NCI-H446 (cell line): ENCODE results near the gene MBNL2.

Experiments used
- DNase-seq, 2 experiments: peaks; one replicate each; lab custom pipeline; 2025; lab: John Stamatoyannopoulos, UW

MBNL2 gene

DNA sequence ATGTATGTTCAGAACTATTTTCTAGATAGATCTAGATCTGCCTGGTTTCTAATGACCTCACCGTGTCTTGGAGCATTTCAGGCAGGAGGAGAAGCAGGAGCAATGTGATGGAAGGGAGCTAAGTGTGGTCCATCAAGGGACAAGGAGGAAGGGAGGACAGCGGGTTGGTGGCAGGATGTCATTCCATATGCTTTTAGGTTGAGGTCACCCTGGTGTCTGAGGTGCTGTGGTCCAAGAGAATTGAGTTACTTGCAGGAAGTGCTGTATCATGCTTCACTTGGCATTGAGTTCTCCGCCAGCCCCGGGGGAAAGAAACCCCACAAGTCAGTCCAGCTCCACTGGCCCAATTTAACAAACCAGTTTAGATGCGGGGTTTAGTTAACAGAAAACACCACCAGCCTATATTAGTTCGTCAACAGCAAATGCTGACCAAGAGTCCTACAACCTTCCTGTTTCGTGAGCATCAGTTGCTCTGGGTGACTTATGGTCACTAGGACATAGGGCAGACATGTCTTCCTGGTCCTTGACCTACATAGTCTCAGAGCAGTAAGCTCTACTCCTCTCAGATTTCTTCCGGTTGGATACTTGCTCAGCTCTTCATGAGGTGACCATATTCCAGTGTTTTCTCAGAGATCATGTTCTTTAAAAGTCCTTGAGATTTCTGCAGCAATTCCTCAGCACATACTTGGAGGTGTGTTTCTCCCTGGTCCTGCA is 79.4 kb downstream of the MBNL2 start:
- DNase-seq = no peak

DNA sequence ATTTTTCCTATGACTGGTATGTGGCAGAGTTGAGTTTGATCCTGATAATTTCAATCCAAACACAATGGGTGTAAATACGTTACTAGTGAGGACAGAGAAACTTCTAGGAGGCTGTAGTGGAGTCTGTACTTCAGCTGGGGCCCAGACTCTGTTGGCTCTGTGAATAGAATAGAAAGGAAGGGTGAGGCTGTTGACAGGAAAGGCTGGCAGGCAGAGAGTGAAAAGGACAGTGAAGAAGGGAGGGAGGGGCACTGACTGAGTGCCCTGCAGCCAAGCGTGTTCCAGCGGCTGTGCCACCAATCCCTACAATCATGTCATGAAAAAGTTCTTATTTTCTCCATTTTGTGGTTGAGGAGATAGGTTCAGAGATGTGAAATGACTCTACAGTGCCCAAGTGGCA is 80.5 kb downstream of the MBNL2 start:
- no peak for DNase-seq

DNA sequence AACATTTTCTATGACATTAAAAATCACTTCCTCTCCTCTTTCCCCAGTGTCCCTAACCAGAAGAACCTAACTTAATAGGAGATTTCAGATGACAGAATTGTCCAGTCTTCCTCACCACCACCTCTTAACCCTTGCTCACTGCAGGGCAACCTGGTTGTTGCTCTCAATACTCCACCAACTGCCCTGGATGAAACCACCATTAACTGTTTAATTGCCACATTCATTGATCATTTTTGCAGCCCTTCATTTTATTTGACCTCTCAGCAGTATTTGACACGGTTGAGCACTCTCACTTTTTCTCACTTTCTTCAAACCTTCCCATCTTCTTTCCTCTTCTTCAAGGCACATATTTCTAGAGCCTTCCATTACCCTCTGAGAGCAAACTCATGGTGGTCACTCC is 84.0 kb downstream of the MBNL2 start:
- DNase-seq = no peak

GRCh38 chr13:97306645-97307044 is 84.5 kb downstream of the MBNL2 start:
- no peak for DNase-seq

GRCh38 chr13:97307118-97307881 is 85.2 kb downstream of the MBNL2 start:
- no peak for DNase-seq

DNA sequence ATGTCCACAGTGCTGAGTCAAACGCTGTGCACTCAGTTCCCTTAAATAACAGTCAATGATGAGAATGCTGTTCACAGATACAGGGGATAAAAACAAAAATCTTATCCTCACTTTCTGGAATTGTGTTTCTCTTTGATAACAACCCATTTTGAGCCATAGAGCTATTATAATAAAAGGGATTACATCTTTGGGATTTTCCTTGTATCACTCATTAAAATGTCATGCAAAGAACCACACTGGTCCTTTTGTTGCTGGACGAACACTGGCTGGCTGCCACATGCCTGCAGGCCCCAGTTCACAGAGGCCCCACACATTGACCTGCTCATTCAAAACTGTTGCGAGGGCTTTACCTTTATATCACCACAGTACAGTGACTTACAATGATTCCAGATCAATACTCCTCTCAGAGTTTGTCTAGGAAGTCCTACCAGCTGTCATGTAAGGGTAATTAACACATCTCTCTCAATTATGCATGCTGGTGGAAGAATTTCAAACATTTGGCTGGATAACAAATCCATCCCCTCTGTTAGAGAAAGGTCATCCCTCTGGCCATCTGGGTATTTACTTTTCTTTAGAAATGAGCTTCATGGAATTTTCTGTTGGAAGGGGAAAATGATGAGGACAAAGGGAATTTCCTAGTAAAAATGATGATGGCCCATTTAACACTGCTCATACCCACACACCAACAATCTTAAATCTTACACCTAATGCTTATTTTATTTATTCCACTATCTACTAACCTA is 85.9 kb downstream of the MBNL2 start:
- DNase-seq = peak in 1 of 2 experiments; percentile 50

DNA sequence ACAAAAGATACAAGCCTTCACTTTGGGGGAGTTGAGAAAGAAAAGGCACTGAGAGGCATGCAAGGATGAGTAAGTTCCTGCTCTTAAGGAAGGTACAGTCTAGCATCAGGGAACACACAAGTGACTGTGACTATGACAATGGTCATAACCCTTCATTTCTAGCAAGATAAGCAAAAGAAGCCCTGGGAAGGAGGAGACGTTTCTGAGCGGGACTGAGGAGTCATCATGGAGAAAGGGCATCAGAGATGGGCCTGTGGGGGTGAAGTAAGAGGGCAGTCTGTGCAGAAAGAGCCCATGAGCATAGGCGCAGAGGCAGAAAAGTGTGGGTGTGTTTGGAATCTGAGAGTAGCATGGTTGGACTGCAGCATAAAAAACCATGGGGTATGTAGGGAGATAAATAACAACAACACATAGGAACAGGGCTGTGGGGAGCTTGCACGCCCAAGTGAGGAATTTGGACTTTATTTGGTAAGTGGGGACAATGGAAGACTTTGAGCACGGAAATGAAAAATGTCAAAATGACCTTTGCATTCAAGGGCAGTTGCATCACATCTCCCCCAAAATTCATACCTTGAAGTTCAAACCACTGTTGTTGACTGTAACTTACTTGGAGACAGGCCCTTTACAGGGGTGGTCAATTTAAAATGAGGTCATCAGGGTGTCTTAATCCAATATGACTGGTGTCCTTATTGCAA is 86.7 kb downstream of the MBNL2 start:
- DNase-seq = no peak

- DNase-seq = no peak
Measured at GRCh38 chr13:97310809-97311436, 88.8 kb downstream of the MBNL2 start.

GRCh38 chr13:97311956-97312355 is 89.8 kb downstream of the MBNL2 start:
- DNase-seq = no peak

DNA sequence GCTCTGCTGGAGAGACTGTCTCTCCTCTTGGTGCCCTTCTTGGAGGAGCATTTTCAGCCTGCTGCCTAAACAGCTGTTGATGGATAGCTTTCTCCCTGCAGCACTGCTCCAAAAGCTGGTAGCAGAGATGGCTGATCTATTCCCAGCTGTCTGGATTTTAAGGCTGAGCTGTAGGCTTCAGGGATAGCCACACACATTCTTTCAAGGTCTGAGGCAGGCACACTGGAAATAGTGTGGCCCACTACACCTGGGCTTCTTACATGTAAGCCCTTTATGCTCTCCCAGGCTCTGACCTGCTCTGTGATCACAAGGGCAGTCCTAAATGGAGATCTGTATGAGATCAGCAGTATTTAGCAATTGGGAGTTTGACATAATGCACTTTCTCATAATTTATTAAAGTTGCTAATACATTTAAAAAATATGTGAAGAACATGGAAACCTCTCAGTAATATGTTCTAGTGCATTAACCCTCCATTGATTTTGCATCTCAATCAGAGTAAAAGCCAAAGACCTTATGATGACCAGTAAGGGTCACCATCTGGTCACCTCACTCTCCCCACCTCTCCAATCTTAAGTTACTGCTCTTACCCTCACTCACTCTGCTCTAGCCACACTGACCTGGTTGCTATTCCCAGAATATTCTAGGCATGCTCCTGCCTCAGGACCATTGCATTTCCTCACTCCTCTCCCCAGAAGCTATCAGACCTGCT is 91.6 kb downstream of the MBNL2 start:
- DNase-seq = no peak

DNA sequence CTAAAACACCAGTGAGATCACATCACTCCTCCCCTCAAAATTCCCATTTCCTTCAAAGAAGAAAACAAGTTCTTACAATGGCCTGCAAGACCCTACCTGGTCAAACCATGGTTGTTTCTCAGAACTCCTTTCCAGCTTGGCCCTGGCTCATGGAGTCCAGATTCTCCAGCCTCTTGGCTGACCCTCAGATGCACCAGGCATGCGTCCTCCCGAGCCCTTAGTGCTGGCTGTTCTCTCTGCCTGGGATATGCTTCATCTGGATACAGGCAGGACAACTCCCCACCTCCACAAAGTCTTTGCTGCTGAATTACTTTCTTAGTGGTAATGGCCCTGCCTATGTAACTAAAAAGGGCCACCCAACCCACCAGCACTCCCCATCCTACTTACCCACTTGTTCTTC is 94.3 kb downstream of the MBNL2 start:
- no peak for DNase-seq

GRCh38 chr13:97317933-97318332 is 95.8 kb downstream of the MBNL2 start:
- no peak for DNase-seq

- DNase-seq = no peak
Measured at GRCh38 chr13:97318532-97318931, 96.4 kb downstream of the MBNL2 start.

DNA sequence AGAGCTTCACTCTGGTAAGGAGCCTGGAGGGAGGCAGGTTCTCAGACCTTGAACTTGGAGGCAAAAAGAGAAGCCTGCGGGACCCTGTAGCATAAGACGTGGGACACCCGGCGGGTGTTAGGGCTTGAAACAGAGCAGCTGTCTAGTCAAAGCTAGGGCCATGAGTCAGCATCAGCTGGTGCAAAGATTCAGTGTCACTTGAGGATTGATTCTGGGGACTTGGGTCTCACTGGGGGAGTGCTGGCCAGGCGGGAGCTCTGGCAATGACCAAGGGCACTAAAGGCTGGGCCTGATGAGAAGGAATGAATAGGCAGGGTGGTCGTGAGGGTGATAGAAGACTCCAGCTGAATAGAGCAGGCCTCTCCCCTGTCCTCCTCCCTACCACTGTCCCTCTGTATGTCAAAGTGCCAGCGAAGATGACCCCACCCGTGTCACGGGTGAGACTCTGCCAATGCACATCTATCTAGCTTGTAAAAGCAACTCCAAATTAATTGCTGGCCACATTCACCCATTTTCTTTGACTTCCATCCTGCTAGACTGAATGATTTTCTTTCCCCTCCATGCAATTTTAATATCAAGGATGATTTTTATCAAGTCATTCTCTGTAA is 97.1 kb downstream of the MBNL2 start:
- no peak for DNase-seq

DNA sequence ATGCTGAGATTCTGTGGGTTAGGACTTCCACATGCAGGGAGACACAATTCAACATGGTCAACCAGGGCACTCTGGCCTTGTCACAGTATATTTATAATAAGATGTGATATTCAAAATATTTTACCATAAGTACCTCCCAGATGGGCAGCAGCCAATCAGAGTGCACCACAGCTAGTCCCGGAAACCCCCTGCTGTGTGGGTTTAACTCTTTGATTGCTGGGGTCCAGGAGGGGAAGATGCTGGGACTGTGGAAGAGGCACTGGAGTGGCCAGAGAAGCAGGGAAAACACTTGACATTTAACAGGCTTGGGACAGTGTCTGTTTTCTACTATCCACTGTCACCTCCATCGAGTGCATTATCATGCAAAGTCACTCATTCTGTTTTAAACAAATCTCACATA is 99.0 kb downstream of the MBNL2 start:
- no peak for DNase-seq

- no peak for DNase-seq
Measured at GRCh38 chr13:97321616-97322321, 99.6 kb downstream of the MBNL2 start.

DNA sequence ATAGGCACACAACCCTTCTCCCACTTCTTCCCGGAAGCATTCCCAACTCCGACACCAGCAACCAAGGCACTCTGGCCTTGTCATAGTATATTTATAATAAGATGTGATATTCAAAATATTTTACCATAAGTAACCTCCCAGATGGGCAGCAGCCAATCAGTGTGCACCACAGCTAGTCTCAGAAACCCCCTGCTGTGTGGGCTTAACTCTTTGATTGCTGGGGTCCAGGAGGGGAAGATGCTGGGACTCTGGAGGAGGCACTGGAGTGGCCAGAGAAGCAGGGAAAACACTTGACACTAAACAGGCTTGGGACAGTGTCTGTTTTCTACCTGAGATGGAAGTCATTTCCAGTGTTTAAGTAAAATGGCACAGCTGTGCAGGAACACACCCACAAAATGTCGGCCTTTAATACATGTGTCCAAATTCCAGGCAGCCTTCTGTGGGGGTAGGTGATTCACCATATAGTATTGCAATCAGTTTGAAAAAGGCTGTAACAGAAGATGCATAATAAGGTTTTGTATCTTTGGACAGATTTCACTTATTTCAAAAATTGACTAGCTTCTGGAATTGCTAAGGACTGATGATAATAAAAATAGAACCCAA is 100.7 kb downstream of the MBNL2 start:
- DNase-seq = no peak

- no peak for DNase-seq
Measured at GRCh38 chr13:97324115-97324514, 102.0 kb downstream of the MBNL2 start.

- DNase-seq = no peak
Measured at GRCh38 chr13:97325738-97326137, 103.6 kb downstream of the MBNL2 start.

GRCh38 chr13:97327086-97327485 is 105.0 kb downstream of the MBNL2 start:
- no peak for DNase-seq
